Stimulated activated CD4-positive, alpha-beta T cell treated with anti-CD3 and anti-CD28 coated beads, Interleukin-15, amount 100 ng/mL, for 48 hours (primary cell): Measurements from ENCODE around the gene C11orf42.

ENCODE experiments used
- DNase-seq, 2 donors: peaks; one replicate each; pipeline ENCODE4 v3.0.0-alpha.2; 2020; ENCODE audit warnings: low read depth in 2 of 2

Gene C11orf42

GRCh38 chr11:6253197-6253596 lies 47.8 kb downstream of the C11orf42 start:
- DNase-seq, result no peak

GRCh38 chr11:6258141-6258540 lies 52.8 kb downstream of the C11orf42 start:
- DNase-seq, result no peak

DNA sequence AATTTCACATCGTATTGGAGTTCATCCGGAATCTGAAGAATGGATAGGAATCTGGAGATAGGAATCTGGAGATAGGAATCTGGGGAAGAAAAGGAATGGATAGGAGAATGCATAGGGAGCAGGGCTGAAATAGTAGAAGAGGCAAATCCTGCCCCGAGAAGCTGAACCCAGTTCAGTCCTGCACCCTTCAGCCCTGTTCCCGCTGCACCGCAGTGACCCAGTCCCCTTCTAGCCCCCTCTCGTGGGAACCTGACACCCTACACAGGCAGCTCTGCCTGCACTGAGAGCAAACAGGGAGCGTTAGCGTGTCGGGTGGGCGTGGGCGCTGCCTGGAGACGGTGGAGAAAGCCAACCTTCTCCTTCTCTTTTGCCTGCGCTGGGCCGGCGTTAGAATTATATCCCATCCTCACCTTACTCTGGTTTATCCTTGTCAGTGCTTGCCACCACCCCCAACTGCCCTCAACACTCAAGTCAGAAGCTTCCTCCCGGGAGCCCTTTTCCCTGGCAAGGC lies 53.3 kb downstream of the C11orf42 start:
- DNase-seq, result no peak

DNA sequence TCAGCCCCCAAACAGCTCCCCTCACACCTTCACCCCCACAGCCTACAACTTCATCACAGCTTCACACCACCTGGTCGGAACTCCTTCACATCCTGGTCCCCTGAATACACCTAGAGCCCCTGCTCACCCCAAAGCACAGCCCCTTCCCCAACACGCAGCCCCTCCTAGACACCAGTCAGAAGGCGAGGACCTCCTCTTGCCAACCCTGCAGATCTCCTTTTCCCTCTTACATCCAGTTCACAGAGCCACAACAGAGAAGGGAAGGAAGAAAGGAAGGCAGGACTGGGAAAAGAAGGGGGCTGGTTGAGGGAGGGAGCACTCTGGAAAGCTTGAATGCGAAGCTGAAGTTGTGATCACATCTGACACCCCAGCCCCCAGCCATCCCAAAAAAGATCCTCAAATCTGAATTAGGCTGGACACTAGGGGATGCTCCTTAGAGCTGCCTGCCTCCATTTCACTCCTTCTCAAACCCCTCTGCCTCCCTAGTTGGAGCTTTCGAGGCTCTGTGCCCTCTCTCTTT lies 54.9 kb downstream of the C11orf42 start:
- DNase-seq, result no peak
